Suppressor macrophage treated with lipopolysaccharide for 4 hours (primary cell): ENCODE measurements around the gene KDM2A.
A peak's percentile ranks its signal among the peaks of the same experiment; 100 is the strongest.

Experiments used
- DNase-seq: peaks from one replicate; pipeline ENCODE4 v3.0.0-alpha.2; 2020

Gene KDM2A

DNA sequence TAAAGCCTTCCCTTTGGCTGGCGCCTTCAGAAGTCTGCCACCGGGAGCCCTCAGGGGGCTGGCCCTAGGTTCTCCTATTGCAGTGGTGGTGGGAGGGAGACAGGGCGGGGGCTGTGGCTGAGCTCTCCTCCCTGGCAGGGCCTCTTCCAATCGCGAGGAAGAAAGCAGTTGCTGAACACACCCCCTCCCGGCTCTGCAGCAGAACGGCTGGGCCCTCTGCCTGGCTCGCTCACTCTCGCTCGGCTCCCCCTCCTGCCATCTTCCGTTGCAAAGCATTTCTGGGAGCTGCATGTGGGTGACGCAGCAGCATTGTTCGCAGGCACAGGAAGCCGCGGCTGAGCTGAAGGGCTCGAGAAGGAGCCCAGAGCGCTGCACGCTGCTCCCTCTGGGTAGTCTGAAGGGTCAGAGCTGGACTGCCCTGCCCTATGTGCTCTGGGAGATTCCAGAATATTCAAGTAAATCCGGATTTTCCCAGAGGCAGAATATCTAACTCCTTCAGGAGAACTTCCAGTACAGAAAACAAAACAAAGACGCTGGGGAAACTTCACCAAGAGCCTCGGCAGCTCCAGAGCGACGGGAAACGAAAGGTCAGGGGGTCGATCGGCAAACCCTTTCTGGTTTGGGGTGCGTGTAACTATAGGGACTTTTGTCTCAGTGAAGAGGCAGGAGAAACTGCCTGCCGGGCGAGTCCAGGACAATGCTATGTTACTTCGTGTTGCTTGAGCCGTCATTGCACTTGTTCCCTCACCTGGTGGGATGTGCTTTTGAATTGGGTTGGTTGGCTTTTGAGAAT lies 120.9 kb downstream of the KDM2A start:
- DNase-seq, result peak; percentile 97

DNA sequence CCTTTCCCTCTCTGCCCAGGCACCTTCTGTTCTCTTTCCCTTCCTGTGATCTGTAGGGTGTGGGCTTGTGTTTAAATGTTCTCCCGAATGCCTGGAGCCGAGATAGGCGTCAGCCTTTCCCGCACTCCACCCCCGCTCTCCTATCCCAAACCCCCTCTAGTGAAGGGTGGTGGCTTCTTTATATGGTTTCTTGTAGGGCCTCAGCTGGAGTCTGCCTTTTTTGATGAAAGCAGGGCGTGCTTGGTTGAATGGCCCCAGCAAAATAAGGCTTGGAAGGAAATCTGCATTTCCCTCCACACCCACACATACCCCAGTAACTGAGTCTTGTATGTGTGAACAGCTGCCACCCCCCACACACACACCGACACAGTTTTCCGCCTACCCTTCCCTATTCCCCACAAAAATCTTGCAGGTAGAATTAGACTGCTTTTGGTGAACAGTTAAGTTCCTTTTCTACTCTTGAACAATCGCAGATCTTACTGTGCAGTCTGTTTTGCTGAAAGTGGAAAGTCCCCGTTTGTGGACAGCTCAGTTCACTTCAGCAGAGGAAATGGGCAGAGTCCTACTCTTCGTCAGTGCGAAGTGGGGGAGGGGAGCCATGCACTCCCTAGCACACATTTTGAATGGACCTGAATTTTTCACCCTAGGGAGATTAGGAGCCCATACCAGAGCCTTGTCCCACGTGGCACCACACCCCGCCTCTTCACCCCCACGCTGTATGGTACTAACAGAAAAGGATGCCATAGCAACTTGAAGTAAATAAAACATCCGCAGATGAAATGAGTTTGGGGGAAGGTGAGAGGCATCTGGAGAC lies 121.7 kb downstream of the KDM2A start:
- DNase-seq, result peak; percentile 89

GRCh38 chr11:67242548-67242947 lies 123.5 kb downstream of the KDM2A start:
- DNase-seq, result no peak

DNA sequence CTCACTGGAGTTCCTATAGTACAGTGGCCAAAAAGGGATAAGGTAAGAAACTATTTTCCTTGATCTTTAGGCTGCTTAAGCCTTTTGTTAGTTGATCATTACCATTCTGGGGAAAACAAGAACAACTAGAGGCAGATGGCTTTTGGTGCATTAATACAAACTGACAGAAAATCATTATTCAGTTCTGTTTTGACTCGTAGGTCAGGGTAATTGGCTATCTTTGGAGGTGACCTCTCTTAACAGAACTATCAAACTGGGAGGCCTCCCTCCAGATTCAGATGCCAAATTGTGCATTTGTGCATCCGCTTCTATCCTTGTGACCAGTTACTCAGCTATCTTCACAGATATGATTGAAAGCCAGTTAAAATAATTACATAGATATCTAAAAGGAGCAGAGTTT lies 124.0 kb downstream of the KDM2A start:
- DNase-seq, result no peak

DNA sequence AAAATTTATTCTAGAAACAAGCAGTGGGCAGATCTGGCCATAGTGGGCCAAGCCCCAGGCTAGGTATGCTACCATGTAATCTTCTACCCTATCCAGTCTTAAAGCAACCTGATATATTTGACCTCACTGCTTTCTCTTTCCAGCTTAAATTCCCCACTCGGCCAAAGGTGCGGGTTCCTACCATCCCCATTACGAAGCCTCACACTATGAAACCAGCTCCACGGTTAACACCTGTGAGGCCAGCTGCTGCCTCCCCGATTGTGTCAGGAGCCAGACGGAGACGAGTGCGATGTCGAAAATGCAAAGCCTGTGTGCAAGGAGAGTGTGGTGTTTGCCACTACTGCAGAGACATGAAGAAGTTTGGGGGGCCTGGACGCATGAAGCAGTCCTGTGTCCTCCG lies 126.0 kb downstream of the KDM2A start:
- DNase-seq, result no peak

DNA sequence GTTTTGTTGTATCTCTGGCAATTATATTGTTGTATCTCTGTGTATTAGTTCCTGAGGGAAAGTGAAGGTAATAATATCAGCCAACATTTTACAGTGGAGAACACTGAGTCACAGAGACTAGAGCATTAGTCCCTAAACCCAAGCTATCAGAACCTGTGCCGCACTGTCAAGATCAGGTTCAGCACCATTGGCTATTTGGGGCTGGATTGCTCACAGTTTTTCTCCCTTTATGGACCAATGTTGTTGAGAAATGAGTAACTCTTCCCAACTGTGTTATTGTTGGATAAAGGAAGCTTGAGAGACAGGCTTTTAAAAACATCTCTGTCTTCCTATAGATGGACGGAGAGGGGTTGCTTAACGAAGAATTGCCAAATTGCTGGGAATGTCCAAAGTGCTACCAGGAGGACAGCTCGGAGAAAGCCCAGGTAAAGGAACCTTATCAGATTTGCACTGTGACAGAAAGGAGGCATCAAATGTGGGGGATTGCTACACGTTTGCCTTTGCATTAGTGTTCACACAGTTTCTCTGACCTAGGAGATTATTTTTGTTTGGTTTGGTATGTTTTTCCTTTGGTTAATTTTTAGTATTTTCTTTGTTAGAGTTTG lies 129.0 kb downstream of the KDM2A start:
- no peak for DNase-seq

DNA sequence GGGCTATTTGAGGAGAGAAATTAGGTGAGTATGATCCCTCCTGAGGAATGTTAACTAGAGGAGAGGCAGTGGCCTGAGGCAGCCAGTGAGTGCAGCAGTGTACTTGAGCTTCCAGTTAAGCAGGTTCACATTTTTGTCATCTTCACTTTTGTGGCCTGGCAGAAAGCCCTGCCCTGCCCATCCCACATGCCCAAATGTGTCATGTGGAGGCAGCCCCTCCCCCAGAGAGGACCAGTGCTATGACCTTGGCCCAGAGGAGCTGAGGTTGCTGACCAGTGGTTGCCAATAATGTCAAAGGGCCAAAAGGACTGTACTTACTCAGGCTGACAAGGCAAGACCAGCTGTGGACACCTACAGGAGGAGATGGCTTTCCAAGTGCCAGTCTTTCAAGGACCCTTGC lies 129.6 kb downstream of the KDM2A start:
- no peak for DNase-seq

- DNase-seq, result no peak
Observed at GRCh38 chr11:67250059-67251043, 131.3 kb downstream of the KDM2A start.

DNA sequence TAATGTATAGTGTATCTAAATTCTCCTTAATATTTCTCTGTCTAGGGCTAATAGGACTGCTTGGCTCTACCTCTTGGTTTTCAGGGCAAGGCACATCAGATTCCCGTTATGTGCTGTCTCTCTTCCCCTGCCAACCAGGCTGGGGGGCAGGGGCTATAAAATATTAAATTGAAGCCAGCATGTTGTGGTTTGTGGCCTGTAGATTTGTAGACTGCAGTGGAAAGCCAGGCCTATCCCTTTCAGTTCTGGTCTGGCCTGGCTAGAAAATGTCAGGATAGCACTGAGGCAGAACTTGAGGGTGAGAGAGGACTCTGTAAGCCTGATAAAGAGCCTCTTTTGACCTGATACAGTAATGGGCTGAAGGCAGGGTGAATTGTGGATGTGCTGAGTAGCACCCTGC lies 132.8 kb downstream of the KDM2A start:
- no peak for DNase-seq

- peak; percentile 77 for DNase-seq
Observed at GRCh38 chr11:67252831-67253239, 133.8 kb downstream of the KDM2A start.

DNA sequence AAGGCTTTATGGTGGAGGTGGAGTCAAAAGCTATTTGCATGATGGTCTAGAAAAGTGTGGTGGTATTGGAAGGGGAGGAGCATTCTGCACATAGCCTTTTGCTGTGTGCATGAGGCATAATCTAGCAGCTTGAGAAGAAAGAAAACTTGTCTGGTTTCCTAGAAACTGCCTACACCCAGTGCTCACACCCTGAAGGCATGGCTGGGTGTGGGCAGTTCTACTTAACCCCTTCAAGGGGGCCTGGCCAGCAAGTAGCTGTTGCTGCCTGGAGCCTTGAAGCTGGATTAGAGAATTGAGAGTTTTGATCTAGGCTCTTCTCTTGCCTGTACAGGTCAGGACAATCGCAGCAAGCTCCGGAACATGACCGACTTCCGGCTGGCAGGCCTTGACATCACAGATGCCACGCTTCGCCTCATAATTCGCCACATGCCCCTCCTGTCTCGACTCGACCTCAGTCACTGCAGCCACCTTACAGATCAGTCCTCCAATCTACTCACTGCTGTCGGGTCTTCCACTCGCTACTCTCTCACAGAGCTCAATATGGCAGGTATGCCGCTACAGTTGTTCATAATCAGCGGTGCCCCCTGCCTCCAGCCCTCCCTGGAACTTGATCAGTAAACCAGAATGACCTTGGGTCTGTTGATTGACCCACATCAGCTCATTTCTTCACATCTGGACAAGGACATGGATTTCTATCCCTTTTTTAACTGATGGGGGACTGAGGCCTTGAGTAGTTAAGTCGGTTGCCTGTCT lies 135.0 kb downstream of the KDM2A start:
- DNase-seq, result no peak

- no peak for DNase-seq
Observed at GRCh38 chr11:67254798-67255197, 135.7 kb downstream of the KDM2A start.

DNA sequence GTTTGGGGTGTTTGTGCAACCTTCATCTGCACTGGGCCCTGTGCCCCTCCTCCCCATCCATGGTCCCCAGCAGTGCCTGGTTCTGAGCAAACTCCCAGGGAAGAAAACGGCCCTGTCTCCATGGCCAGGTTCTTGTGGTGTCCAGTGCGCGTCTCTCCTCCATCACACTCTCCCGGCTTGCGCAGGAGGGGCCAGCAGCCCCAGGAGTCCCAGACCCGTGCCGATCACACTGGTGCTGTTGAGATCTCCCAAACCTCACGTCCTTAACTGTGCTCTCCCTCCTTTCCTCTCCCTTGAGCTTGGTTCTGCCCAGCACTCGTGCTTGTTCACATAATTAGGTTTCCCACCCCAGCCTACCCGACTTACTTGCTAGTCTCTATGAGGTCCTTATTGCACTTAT lies 136.3 kb downstream of the KDM2A start:
- DNase-seq, result no peak

DNA sequence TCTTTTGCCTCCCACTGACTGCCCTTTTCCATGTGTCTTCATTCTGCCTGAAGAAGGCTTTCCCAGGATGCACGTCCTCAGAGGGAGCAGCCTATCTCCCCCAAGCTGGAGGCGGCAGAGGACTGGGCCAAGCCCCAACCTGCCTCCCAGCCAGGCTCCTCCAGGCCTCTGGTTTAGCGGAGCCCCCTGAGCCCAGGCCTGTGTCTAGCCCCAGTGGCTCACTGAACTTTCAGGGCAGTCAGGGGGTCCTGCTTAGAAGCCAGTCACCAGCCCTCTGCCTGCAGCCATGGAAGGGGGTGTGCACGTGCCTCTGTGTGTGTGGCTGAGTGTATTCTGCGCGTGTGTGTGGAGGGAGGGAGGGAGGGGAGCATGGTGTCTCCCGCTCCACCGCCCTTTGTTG lies 136.8 kb downstream of the KDM2A start:
- DNase-seq, result no peak

- DNase-seq, result no peak
Observed at GRCh38 chr11:67256477-67257135, 137.5 kb downstream of the KDM2A start.

GRCh38 chr11:67260406-67260805 lies 141.3 kb downstream of the KDM2A start:
- no peak for DNase-seq

DNA sequence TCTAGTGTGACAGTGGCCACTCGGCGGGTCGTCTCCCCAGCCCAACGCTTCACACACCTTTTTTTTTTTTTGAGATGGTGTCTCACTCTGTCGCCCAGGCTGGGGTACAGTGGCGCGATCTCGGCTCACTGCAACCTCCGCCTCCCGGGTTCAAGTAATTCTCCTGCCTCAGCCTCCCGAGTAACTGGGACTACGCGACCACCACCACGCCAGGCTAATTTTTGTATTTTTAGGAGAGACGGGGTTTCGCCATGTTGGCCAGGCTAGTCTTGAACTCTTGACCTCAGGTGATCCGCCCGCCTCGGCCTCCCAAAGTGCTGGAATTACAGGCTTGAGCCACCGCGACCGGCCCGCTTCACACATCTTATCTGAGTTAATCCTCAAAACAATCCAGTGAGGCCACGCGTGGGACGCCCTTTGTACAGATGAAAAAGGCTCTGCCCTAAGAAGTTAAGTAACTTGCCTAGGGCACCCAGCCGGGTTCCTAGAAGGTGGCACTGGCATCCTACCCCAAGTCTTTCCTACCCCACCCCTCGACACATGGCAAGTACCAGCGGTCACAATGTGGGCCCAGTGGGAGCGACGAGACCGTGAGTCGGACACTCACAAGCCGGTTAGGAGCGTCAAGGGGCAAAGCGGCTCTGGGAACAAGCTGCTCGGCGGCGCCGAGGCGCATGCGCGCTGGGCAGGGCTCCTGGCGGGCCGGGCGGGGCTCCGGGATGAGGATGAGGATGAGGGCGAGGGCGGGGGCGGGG lies 142.0 kb downstream of the KDM2A start:
- DNase-seq, result peak; percentile 59

- DNase-seq, result no peak
Observed at GRCh38 chr11:67261640-67261945, 142.5 kb downstream of the KDM2A start.

DNA sequence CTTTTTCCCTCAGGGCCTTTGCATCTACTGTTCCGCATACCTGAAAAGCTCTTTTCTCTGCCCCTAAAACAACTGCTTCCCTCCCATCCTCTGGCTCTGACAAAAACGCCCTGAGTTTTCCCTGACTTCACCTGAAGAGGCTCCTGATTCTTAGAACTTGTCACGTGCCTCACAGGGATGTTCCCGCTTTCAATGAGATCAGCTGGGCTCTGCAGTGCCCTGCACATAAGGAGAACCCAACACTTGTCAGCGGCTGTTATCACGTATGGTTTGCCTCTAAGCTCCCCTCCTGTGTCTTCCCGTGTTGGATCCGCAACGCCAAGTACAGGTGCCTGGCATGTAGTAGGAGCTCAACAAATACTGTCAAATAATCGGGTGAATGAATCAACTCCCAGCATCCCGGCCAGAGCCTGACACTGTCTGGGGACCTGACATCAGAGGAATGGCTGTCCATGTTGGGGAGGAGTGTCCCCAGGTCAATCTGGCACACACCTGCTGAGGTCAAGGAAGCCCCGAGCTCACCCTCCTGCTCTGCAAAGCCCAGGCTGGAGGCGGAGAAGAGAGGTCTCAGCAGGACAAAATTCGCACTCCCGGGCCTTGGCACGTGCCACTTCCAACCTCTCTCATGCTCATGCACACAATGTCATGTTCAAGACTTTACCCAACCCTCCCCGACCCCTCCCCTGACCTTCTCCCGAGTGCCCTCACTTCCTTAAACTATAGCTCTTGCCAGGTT lies 143.1 kb downstream of the KDM2A start:
- DNase-seq, result no peak
